Left ventricle myocardium superior (tissue), 1 donor: Measurements from ENCODE around the gene SLX1B. TPM values are rescaled to one million over a fixed set of nuclear protein-coding genes. Genes with fewer than 3 reads are reported as not detected.

ENCODE experiments used
- total RNA-seq: library from RNA; stranded (reverse); fragmentation: NEBNext Ultra II Directional; extraction: Animal tissue kit (Norgen Biotek cat#: 25700); gene quantifications from one replicate; pipeline ENCODE4 v1.2.1, GENCODE V29; 2021
- donor health status: DM: no; HTN: yes; CAD: no; lungs with severe emphysema.

SLX1B gene
- total RNA-seq, 1 donor from 2014 or later = 12.5 TPM

Other genes starting within 250 kb of the SLX1B start
- gene NPIPB11, start 47.8 kb upstream of the SLX1B start, total RNA-seq = 0.42 TPM
- gene BOLA2, start 182 bp upstream of the SLX1B start, total RNA-seq = 4.3 TPM
- 2.7 TPM for gene SULT1A4, start 5.4 kb downstream of the SLX1B start, total RNA-seq
- 20.4 TPM for gene NPIPB12, start 51.9 kb downstream of the SLX1B start, total RNA-seq
- 0.87 TPM for gene SPN, start 208.7 kb downstream of the SLX1B start, total RNA-seq
- gene QPRT, start 224.6 kb downstream of the SLX1B start, total RNA-seq = 26.0 TPM